GM18861 (cell line): ENCODE measurements around the gene TCF4.

Experiments used
- ATAC-seq: cut with Tn5 transposase; IDR thresholded peaks from one replicate; pipeline ENCODE4 v1.9.1; 2021; ENCODE audit not compliant: unreplicated experiment

TCF4 gene

GRCh38 chr18:55396267-55396905 lies 191.6 kb downstream of the TCF4 start:
- ATAC-seq: no peak

GRCh38 chr18:55395799-55396198 lies 192.2 kb downstream of the TCF4 start:
- no peak for ATAC-seq

DNA sequence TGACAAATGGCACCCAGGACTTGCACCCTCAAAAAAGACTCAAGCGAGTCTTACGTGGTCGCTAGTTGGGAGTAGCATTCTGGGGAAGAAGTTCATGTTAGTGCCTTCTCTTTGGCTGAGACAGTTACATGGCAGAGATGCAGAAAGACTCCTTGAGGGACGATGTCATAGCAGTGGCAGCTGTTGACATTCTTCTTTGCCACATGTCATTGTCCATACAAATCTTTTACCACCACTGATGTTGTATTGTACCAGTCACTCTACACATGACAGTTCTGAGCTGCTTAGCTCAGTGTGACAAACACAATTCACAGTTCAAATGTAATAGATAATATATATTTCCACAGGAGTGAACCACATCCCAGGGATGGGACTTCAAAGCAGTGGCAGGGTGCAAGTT lies 197.1 kb downstream of the TCF4 start:
- no peak for ATAC-seq

DNA sequence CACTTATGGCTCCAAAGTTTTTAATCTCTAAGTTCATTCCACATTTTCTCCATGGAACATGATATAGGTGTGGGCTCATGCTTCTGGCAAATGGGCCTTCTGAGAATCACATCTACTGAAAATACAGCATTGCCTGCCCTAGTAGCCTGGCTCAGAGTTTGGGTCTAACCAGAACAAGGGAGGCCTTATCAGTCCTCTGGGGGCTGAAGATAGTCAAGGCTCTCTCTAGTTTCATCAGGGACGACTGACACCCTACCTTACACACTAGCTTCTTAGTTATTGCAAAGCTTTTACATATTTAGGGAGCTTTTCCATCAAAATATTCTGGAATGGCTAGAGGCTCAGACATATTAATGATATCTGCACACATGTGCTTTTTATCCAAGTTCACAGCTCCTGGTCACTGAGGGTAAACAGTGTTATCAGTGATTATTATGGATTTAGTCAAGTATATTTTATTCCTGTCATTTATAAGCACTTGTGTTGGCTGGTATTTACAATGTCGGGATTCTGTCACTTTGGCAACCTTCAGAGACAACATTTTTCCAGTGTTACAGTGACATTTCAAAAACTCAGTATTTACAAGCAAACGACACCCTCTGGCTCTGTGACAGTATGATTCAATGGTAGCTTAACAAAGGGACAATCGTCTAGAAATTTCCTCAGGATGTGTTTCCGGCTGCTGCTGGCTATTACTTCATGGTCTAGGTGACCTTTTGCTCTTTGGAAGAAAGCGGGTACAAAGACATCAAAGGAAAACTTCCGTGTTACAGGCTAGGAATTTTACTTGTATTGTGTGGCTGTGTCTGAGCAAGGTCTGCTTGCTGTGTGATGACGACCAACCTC lies 200.6 kb downstream of the TCF4 start:
- ATAC-seq: no peak

DNA sequence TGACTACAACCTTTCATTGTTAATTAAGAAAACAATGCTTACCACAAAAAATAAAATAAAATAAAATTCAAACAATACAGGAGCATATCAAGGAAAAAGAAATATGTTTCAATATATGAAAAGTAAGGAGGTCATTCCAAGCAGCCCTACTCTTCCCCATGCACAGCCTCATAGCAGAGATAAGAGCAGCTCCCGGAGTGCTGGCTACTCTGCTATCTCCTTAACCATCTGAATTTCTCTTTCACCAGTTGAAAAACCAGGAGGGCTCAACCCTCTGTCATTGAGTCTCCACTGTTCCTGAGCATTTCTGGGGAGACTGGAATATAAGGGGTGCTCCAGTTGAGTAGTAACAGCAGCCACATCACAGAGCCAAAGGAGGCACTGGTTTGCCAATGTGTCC lies 201.4 kb downstream of the TCF4 start:
- no peak for ATAC-seq

DNA sequence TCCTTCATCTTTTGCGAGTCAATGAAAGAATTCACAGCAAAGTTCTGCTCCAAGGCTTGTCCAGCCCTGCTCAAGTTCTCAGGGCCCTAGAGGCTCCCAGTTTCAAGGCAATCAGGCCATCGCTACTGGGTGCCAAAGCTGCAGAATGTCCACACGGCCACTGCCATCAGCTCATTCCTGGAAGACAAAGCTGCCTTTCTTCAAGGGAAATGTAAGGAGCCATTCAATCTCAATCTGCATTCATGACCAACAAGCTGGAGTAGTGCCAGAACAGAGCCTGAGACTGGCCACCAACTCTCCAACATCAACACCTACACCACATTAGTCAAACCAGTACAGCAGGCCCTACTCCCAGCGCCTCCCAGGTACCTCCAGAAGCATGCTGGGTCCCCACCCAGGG lies 202.2 kb downstream of the TCF4 start:
- ATAC-seq: no peak

GRCh38 chr18:55384551-55385275 lies 203.3 kb downstream of the TCF4 start:
- no peak for ATAC-seq

DNA sequence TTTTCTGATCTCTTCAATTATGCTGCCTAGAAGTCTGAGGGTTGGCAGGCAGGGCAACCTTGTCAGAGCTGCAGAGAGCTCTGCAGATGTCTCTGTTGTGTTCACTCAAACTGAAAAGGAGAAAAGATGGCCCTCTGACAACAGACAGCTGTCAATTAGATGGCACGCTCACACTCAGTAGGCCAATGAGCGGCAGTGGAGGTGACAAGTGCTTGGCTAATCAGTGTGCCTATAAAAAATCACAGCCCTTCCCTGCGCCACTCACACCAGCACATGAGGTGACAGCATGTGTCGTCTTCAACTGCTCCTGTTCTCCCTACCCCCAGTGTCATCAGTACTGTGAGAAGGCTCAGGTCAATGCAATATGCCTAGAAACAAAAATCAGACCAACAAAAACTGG lies 203.9 kb downstream of the TCF4 start:
- no peak for ATAC-seq

- ATAC-seq: no peak
Observed at GRCh38 chr18:55382277-55382805, 205.7 kb downstream of the TCF4 start.

GRCh38 chr18:55381277-55381676 lies 206.7 kb downstream of the TCF4 start:
- no peak for ATAC-seq

- ATAC-seq: no peak
Observed at GRCh38 chr18:55380589-55380988, 207.4 kb downstream of the TCF4 start.

DNA sequence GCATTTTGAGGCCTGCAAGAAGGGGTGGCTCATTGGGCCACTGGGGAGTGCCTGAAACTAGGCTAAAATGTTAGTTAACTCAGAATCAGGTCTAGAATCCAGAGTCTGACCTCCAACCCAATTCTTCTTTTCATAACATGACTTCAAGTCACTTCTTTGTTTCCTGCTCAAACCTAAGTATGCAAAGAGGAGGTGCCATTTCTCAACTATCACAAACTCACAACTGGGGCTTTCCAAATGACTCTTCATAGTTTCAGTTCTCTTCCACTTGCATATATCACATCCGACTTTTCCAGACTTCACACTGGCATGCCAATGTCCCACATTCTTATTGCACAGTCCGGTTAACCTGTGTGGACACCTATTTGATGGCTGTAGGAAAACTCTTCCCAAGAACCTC lies 211.6 kb downstream of the TCF4 start:
- peak; percentile 88 for ATAC-seq

GRCh38 chr18:55375930-55376329 lies 212.1 kb downstream of the TCF4 start:
- ATAC-seq: no peak

GRCh38 chr18:55374741-55375140 lies 213.3 kb downstream of the TCF4 start:
- no peak for ATAC-seq

DNA sequence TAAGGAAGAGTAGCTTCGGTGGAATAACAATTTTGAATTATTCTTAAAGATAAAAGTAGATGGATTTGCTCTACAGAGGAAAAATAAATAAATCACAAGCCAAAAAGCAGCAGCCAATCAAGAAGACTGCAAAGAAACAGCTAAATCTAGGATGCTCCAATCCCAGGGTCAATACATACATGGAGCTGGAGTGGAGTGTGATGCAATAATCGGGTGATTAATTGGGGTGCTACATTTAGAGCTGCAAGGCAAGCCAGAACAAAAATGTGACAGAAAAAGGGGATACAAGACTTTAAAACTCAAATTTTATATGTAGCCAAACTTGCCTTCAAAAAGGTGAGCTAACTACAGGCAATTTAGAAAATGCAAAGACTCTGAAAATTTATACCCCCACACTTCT lies 215.8 kb downstream of the TCF4 start:
- ATAC-seq: no peak

DNA sequence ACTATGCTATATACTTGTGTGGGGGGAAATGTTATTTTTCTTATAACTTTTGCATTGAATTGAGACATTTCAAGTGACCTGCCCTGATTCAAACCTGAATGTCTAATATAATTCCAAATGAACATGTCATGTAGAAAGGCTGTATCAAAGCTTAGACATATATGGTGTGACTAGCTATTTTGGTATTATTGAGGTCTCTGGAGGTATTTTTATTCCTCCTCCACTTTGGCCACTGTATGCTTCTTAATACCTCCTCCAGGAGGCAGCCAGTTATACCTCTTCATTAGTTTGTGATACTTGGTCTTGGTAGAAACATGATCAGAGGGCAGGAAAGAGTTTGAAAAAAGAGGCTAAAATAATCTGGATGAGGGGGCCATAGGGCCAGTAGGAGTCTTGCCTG lies 217.1 kb downstream of the TCF4 start:
- ATAC-seq: no peak

GRCh38 chr18:55369346-55369745 lies 218.6 kb downstream of the TCF4 start:
- no peak for ATAC-seq

DNA sequence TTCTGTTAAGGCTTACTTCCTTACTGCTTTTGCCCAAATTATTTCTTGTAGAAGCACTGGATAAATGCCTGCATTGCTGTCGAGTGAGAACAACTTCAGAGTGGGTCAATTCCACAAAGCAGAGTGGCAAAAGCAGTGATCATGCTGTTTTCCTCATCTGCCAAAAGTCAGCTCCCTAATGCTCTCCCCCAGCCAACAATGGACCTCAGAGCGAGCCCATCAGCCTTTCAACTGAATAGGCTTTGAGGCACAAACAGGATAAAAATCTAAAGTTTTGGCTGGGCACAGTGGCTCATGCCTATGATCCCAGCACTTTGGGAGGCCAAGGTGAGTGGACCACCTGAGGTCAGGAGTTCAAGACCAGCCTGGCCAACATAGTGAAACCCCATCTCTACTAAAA lies 222.7 kb downstream of the TCF4 start:
- no peak for ATAC-seq

DNA sequence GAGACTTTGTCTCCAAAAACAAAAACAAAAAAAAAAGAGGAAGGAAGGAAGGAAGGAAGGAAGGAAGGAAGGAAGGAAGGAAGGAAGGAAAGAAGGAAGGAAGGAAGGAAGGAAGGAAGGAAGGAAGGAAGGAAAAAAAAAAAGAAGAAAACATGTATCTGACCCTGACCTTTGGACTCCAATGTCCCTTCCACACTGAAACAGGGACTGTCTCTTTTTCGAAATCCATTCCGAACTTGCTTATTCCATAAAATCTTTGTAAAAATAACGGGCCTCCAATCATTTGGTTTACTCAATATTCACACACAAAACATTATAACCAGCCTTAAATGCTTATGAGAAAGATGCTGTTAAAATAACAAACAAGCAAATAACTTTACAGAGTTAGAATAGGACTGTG lies 225.7 kb downstream of the TCF4 start:
- no peak for ATAC-seq

DNA sequence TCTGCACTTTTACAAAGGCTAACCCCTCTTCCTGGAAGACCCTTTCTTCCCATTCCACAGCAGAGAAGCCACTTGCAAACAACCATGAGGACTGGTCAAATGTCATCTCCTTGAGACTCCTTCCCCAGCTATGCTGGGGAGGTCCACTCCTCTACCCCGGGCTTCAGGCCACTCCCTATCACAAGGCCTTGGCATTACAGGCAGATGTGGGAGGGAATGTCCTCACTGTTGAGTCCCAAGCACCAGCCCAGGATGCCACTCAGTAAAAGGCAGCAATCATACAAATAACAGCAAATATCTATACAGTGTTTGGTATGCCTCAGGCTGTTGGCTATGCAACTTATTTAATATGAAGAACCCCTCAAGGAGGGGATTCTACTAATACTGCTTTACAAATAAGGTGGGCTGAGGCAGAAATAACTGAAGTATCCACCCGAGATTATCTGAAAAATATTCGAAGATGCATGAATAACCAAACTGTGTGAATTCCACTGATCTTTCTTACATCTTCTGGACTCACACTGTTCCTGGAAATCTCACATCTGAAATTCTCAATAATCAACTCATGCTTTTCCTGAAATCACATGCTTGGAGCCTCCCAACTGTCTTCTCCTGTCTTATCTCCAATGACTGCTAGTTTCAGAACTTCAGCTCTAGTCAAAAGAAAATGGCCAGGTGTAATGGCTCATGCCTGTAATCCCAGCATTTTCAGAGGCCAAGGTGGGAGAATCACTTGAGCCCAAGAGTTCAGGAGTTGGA lies 226.3 kb downstream of the TCF4 start:
- ATAC-seq: no peak

- ATAC-seq: no peak
Observed at GRCh38 chr18:55360061-55360460, 227.9 kb downstream of the TCF4 start.
